ENCODE data around the gene PTH1R.
A peak's percentile ranks its signal among the peaks of the same experiment; 100 is the strongest.

The PTH1R gene

DNA sequence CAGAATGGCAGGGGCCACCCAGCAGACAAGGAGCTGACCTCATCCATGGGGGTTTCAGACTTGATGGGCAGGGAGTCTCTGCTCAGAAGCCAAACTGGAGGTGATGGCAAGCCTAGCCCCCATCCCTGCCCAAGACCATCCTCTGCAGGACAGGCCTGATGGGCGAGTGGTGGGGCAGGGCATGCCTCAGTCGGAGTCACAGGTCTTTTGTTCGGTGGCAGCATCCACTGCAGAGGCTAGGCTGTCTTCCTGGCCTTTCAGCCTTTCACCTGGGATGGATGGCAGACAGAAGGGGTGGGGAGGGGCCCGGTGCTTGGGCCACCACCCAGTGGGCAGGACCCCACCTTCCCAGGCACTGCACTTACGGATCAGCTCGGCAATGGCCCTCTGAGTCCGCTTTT is 44.4 kb downstream of the PTH1R start:
- TF ChIP-seq, protein P1, sequence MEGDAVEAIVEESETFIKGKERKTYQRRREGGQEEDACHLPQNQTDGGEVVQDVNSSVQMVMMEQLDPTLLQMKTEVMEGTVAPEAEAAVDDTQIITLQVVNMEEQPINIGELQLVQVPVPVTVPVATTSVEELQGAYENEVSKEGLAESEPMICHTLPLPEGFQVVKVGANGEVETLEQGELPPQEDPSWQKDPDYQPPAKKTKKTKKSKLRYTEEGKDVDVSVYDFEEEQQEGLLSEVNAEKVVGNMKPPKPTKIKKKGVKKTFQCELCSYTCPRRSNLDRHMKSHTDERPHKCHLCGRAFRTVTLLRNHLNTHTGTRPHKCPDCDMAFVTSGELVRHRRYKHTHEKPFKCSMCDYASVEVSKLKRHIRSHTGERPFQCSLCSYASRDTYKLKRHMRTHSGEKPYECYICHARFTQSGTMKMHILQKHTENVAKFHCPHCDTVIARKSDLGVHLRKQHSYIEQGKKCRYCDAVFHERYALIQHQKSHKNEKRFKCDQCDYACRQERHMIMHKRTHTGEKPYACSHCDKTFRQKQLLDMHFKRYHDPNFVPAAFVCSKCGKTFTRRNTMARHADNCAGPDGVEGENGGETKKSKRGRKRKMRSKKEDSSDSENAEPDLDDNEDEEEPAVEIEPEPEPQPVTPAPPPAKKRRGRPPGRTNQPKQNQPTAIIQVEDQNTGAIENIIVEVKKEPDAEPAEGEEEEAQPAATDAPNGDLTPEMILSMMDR (IDR thresholded peaks at IDR 0.05; ENCODE audit: insufficient read depth, missing control alignments), result no peak
- FAIRE-seq (no peak), DNase-seq (ENCODE audit: insufficient read length, low spot score) (no peak)

DNA sequence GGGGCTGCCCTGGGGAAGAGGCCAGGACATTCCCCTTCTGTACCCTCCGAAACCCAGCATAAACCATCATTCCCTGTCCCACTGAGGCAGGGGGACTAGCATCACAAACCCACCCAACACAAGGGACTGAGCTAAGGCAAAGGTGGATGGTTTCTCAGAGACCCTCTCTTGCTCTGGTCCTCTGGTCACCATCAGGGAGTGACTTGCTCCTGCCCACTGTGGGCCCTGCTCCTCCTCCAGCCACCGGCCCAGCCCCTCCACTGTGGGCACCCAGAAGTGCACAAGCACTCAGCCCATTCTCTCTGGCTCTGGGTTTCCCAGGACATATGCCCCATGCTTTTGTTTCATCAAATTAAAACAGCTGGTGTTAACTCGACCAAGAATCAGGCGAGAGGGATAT is 44.9 kb downstream of the PTH1R start:
- FAIRE-seq (no peak), DNase-seq (ENCODE audit: insufficient read length, low spot score) (no peak)
- TF ChIP-seq, protein P1 (IDR thresholded peaks at IDR 0.05; ENCODE audit: insufficient read depth, missing control alignments), result no peak

DNA sequence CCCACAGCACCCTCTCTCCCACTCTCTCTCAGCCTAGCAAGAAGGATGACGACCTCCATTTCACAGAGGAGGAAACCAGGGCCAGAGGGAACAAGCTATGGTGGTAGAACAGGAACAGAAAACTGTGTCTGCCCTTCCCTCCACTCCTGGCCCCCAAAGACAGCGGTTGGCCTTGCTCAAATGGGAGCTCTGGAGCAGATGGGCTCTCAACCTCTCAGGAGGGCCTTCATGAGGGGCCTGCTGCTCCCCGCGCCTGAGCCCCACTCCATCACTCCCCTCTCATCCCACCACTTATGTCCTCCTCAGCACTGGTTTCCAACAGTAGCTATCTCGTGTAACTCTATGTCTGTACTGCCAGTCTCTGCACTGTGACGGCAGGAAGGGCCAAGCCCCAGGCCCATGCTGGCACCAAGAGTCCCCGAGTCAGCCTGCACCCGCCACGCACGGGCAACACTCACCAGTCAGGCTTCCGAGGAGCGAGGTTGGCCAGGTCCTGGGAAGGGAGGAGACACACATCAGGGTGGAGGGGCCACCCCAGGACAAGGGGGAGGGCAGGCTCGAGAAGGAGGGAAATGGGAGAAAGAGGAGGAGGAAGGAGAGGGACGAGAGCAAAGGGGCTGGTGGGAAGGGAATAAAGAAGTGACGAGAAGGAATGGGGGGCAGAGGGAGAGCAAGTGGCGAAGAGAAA is 45.5 kb downstream of the PTH1R start:
- DNase-seq (ENCODE audit: insufficient read length, low spot score) (no peak), FAIRE-seq (no peak)
- TF ChIP-seq, protein P1 (IDR thresholded peaks at IDR 0.05; ENCODE audit: insufficient read depth, missing control alignments), result no peak

DNA sequence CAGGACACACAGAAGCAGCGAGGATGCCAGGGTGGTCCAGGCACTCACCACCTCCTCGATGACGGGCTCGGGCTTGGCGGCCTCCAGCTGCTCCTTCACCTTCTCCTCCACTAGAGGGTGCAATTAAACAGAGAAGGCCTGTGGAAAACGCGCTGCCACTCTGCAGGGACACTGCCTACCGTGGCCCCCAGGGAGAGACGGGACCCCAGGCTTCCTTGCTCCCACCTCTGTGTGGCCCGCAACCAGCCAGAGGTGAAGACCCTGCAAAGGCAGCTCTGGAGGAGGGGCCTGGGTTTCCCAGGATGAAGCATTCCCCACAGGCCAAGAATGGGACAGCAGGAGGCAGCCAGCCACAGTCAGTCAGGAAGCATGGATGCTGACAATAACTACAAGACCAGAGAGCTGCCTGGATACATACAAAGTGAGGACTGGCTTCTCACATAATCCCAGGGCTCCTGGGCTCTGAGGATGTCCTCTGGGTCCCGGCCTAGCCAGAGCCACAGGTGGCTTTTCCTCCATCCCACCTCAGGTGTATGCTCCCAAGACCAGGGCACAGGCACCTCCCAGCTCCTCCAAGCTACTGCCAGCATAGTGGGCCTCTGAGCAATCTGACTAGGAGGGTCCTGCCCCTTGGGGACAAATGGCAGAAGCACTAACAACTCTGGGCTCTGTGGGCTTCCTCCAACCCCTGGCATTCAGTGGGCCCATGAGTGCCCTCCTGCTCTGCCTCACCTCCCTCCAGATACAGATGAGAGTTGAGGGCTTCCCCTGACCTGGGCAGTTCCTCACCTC is 46.2 kb downstream of the PTH1R start:
- DNase-seq (ENCODE audit: insufficient read length, low spot score), result peak; percentile 75
- FAIRE-seq, result no peak
- TF ChIP-seq, protein P1 (IDR thresholded peaks at IDR 0.05; ENCODE audit: insufficient read depth, missing control alignments), result peak; percentile 42

DNA sequence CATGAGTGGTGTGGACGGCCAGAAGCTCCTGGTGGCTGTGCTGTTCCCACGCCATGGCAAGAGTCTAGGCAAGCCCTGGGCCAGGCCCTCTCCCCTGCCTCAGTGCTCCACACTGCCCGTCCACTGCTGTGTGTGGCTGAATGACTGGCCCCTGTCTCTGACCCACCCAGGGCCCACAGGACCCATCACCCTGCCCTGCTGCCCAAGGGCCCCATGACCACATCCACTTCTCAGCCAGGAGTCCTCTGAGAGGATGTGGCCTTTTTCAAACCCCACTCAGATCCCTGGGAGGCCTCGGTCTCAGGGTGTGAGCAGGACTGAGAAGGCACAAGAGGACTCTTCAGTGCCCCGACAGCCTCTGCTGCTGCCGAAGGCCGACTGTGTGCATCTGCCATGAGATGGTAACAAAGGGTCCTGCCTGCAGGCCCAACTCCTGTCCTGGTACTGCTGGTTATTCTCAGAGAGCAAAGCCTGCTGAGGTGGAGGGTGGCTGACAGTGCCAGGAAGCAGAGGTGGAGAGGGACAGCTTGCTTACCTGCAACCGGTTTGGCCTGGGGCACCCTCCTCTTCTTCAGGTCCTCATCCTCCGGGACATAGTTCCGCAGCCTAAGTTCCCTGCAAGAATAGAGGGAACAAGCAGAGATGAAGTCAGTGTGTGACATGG is 47.5 kb downstream of the PTH1R start:
- TF ChIP-seq, protein P1 (IDR thresholded peaks at IDR 0.05; ENCODE audit: insufficient read depth, missing control alignments), result no peak
- DNase-seq (ENCODE audit: insufficient read length, low spot score) (no peak), FAIRE-seq (no peak)

DNA sequence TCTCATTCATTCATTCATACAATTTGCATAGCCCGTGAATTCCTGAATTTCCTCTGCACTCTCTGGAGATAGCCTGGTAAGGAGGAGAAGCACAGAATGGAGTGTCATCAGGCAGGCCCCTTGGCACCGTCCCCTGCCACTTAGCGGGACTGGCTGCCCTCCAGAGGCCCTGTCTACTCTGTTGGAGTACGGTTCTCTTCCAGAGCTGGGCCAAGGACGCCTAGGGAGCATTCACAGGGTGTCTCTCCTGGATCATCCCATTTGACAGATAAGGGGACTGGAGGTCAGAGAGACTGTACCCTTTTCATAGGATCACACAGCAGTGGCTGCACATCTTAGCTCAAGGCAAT is 48.0 kb downstream of the PTH1R start:
- FAIRE-seq (no peak), DNase-seq (ENCODE audit: insufficient read length, low spot score) (no peak)
- TF ChIP-seq, protein P1 (IDR thresholded peaks at IDR 0.05; ENCODE audit: insufficient read depth, missing control alignments), result no peak

All from D721Med (cell line).